ENCODE results near the gene GABPB2. TPM values are rescaled to one million over a fixed set of nuclear protein-coding genes. Genes with fewer than 3 reads are reported as not detected.
A peak's percentile ranks its signal among the peaks of the same experiment; 100 is the strongest.

GABPB2 gene
- total and polyA plus RNA-seq, 2 experiments from 2014 or later = 0.98 to 12.9 TPM

- H3K79me2 ChIP-seq = no peaks in the 10 kb centered on the region
- peak overlapping the region; percentile 90 for H3K4me2 ChIP-seq
- H3K4me3 ChIP-seq = no peak overlapping the region
- WGBS (ENCODE audit: low lambda C conversion rate, missing lambda C conversion rate) = 63% methylated on average over 35 of the region's 65 CpGs
- no peak overlapping the region for H2AFZ ChIP-seq
- no peaks in the 10 kb centered on the region for H3K9me2 ChIP-seq (replicated peaks; ENCODE audit: insufficient read depth)
- peaks cover 14% of the 10 kb centered on the region for H3K4me1 ChIP-seq (ENCODE audit: insufficient read depth)
- no peaks in the 10 kb centered on the region for H4K20me1 ChIP-seq (ENCODE audit: insufficient read depth, poor library complexity, severe bottlenecking)
- H3K36me3 ChIP-seq (replicated peaks; ENCODE audit: insufficient read depth, low read depth) = no peaks in the 10 kb centered on the region
- DNase-seq (ENCODE audit: low spot score) = no peak
- H3K9me3 ChIP-seq (ENCODE audit: low read depth) = no peaks in the 10 kb centered on the region
- H3K27ac ChIP-seq = no peak overlapping the region
- TF ChIP-seq EZH2 (IDR thresholded peaks at IDR 0.05; ENCODE audit: borderline replicate concordance) (no peak), CTCF (IDR thresholded peaks at IDR 0.05; ENCODE audit: poor library complexity) (no peak), EZH2phosphoT487 (IDR thresholded peaks at IDR 0.05; ENCODE audit: low read depth, severe bottlenecking, unreplicated experiment) (no peak)
- peaks cover 17% of the 10 kb centered on the region for H3K27me3 ChIP-seq
Observed at GRCh38 chr1:151133018-151133806, 62.7 kb downstream of the GABPB2 start.

DNA sequence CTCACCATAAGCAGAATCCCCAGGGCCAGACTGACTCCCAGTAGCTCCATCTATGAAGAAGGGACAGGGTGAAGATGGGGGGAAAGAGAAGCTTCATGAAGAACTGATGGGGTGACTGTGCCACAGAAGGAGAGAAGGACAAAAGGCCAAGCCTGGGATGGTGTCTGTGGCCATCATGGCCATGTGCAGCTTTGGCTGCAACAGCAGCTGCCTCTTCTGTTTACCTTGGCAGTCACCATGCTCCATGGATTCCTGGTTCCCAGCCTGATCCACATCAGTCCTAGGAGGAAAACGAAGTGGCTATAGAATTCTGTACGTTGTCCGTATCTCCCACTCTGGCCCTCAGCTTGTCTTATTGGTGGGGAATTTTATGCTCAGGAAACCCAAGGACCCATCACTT lies 63.8 kb downstream of the GABPB2 start:
- no peaks in the 10 kb centered on the region for H4K20me1 ChIP-seq (ENCODE audit: insufficient read depth, poor library complexity, severe bottlenecking)
- peaks cover 14% of the 10 kb centered on the region for H3K4me1 ChIP-seq (ENCODE audit: insufficient read depth)
- TF ChIP-seq EZH2phosphoT487 (IDR thresholded peaks at IDR 0.05; ENCODE audit: low read depth, severe bottlenecking, unreplicated experiment) (no peak), CTCF (IDR thresholded peaks at IDR 0.05; ENCODE audit: poor library complexity) (no peak), EZH2 (IDR thresholded peaks at IDR 0.05; ENCODE audit: borderline replicate concordance) (no peak)
- H3K79me2 ChIP-seq = no peaks in the 10 kb centered on the region
- H3K27me3 ChIP-seq = peaks cover 17% of the 10 kb centered on the region
- WGBS (ENCODE audit: low lambda C conversion rate, missing lambda C conversion rate) = 98% methylated on average over 3 of the region's 3 CpGs
- H3K4me3 ChIP-seq = no peak overlapping the region
- H3K36me3 ChIP-seq (replicated peaks; ENCODE audit: insufficient read depth, low read depth) = no peaks in the 10 kb centered on the region
- DNase-seq (ENCODE audit: low spot score) = no peak
- H3K27ac ChIP-seq = no peak overlapping the region
- H3K9me3 ChIP-seq (ENCODE audit: low read depth) = no peaks in the 10 kb centered on the region
- H3K4me2 ChIP-seq = no peak overlapping the region
- no peak overlapping the region for H2AFZ ChIP-seq
- no peaks in the 10 kb centered on the region for H3K9me2 ChIP-seq (replicated peaks; ENCODE audit: insufficient read depth)

DNA sequence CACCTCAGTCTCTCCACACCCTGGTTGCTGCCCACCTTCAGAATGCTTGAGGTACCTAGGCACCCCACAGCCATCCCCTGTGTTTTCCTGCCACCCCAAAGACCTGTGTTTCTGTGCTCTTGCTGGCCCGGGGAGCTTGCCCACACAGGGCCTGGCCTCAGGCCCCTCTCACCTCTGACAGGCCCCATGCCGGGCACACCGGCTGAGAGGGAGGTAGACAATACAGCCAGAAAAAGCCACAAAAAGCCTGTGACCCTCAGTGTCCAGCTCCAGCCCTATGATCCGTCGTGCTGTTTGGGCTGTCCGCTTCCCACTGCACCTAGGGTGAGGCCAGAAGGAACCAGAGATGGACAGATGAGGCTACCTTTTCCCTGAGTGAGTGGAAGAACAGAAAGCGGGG lies 64.4 kb downstream of the GABPB2 start:
- Histone ChIP-seq H3K4me1 (ENCODE audit: insufficient read depth) (peaks cover 14% of the 10 kb centered on the region), H4K20me1 (ENCODE audit: insufficient read depth, poor library complexity, severe bottlenecking) (no peaks in the 10 kb centered on the region), H3K27me3 (peaks cover 17% of the 10 kb centered on the region), H3K27ac (no peak overlapping the region), H3K4me3 (no peak overlapping the region), H3K9me3 (ENCODE audit: low read depth) (no peaks in the 10 kb centered on the region), H3K4me2 (no peak overlapping the region), H2AFZ (no peak overlapping the region), H3K36me3 (replicated peaks; ENCODE audit: insufficient read depth, low read depth) (no peaks in the 10 kb centered on the region), H3K9me2 (replicated peaks; ENCODE audit: insufficient read depth) (no peaks in the 10 kb centered on the region), H3K79me2 (no peaks in the 10 kb centered on the region)
- DNase-seq (ENCODE audit: low spot score) = no peak
- WGBS (ENCODE audit: low lambda C conversion rate, missing lambda C conversion rate) = 97% methylated on average over 7 of the region's 7 CpGs
- TF ChIP-seq EZH2 (IDR thresholded peaks at IDR 0.05; ENCODE audit: borderline replicate concordance) = no peak
- TF ChIP-seq EZH2phosphoT487 (IDR thresholded peaks at IDR 0.05; ENCODE audit: low read depth, severe bottlenecking, unreplicated experiment) = no peak
- TF ChIP-seq CTCF (IDR thresholded peaks at IDR 0.05; ENCODE audit: poor library complexity) = no peak

Measured in hepatocyte (in vitro differentiated cells).